HG02571 (cell line): ENCODE results near the gene HLA-DQB2.
"Not testable (repeated sequence)": the region's sequence is repeated elsewhere in the genome, so short reads cannot be mapped to it uniquely, and the experiment has no call there.

Experiments used
- ATAC-seq: cut with Tn5 transposase; IDR thresholded peaks from one replicate; pipeline ENCODE4 v1.9.1; 2021; ENCODE audit warnings: mild to moderate bottlenecking, moderate library complexity; ENCODE audit not compliant: unreplicated experiment

Gene HLA-DQB2

DNA sequence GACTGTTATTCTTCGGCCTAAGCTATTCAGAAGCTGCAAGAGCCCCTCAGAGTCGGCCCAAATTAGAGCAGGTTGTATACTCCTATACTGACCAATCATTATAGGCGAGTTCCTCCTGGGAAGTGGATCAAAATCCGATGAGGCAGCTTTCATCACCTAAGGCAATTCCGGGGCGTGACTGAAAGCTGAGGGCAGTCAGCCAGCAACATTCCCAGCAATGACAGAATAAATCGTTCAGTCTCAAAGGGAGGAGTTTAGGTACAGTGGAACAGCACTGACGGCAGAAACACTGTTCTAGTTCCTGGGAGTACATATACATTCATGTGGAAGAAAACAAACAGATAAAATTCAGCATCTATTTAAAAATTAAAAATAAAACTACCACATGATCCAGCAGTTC is 10.8 kb downstream of the HLA-DQB2 start:
- no peak for ATAC-seq

DNA sequence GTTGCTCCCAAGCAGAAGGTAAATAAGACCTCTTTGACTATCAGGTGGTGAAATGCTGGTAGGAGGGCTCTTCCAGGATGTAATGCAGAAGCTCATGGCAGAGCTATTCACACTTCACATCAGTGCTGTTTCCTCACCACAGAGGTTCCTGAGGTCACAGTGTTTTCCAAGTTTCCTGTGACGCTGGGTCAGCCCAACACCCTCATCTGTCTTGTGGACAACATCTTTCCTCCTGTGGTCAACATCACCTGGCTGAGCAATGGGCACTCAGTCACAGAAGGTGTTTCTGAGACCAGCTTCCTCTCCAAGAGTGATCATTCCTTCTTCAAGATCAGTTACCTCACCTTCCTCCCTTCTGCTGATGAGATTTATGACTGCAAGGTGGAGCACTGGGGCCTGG is 17.7 kb downstream of the HLA-DQB2 start:
- not testable (repeated sequence) for ATAC-seq

- no peak for ATAC-seq
Measured at GRCh38 chr6:32744776-32745175, 18.6 kb downstream of the HLA-DQB2 start.

DNA sequence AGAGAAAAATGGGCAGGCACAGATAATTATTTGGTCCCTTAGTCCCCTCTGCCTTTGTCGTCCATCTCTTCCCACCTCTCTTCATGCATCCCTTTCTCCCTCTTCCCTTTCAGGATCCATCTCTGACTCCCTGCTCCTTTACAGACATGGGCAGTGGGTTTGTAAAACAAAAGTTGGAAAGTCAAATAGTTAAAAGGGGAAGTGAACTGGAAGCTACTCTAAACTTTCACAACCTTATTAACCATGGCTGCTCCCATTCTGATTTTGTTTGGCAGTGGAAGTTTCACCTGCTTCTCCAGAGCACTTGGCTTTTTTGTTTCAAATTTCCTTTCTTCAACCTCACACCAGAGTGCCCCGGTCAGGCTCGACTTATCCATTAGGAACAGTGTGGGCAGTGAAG is 21.0 kb downstream of the HLA-DQB2 start:
- no peak for ATAC-seq

GRCh38 chr6:32741031-32741960 is 22.0 kb downstream of the HLA-DQB2 start, which contains the start of gene HLA-DQA2:
HLA-DQA2 (plus strand) TSS chr6:32741391; CDS start chr6:32741444, 53 bp downstream.
- ATAC-seq: no peak

DNA sequence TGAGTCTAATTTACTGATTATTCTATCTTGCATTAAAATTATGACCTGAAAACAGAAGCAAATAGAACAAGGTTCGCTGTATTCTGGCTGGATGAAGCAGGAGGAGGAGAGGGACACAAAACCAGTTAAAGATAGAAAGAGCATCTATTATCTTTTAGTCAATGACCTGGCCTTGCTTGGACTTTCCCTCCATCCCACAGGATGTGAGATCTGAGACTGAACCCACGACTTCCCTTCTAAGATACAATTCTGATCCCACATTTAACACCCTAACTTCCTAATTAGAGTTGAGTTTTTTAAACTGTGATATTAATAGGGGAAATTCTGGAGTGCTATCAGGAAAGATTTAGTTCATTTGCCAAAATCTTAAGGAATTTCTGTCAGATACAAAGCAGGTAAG is 25.2 kb downstream of the HLA-DQB2 start:
- no peak for ATAC-seq

- ATAC-seq: no peak
Measured at GRCh38 chr6:32718879-32719278, 44.5 kb downstream of the HLA-DQB2 start.

- ATAC-seq: no peak
Measured at GRCh38 chr6:32716396-32716795, 46.9 kb downstream of the HLA-DQB2 start.

- ATAC-seq: no peak
Measured at GRCh38 chr6:32713241-32713640, 50.1 kb downstream of the HLA-DQB2 start.

GRCh38 chr6:32709625-32710024 is 53.7 kb downstream of the HLA-DQB2 start:
- ATAC-seq: no peak
